K562 (cell line): ENCODE results near the gene ZNF687. TPM values are rescaled to one million over a fixed set of nuclear protein-coding genes. Genes with fewer than 3 reads are reported as not detected.

Experiments
- CEBPB ChIP-seq: fragments of 450-650 bp; IDR thresholded peaks from 2 replicates; pipeline ENCODE4 v1.6.1; 2016; ENCODE audit warnings: missing genetic modification characterization, missing compliant biosample characterization
- HMG20B ChIP-seq: fragments of 250-450 bp; sonication (Bioruptor Pico); IDR thresholded peaks from 2 replicates; pipeline ENCODE4 v1.5.0; 2021; ENCODE audit warnings: mild to moderate bottlenecking
- ID3 ChIP-seq, 2 experiments: fragments of 250-450 bp in 1 of 2; fragments of 450-650 bp in 1 of 2; sonication (Bioruptor Pico) in 1 of 2; IDR thresholded peaks; 2 replicates each; pipeline versions ENCODE4 v1.6.1 to v1.8.0; 2016 to 2021; ENCODE audit warnings: mild to moderate bottlenecking in 2 of 2, moderate library complexity in 2 of 2, missing compliant biosample characterization in 1 of 2, missing genetic modification characterization in 1 of 2
- KLF13 ChIP-seq: fragments of 450-650 bp; IDR thresholded peaks from 2 replicates; pipeline ENCODE4 v1.6.1; 2016; ENCODE audit warnings: missing genetic modification characterization, low read depth, mild to moderate bottlenecking, missing compliant biosample characterization, moderate library complexity, borderline replicate concordance
- NR2C2 ChIP-seq, 2 experiments: fragments of 200-800 bp in 1 of 2; sonication (Bioruptor generic) in 1 of 2; sonication (generic) in 1 of 2; formaldehyde crosslinking in 1 of 2; IDR thresholded peaks; 2 replicates each; pipeline versions ENCODE4 v1.6.1 to v1.8.0; 2016 to 2022; ENCODE audit warnings: mild to moderate bottlenecking in 1 of 2, missing compliant biosample characterization in 1 of 2, missing genetic modification characterization in 1 of 2, missing genetic modification reagents in 1 of 2
- PATZ1 ChIP-seq: fragments of 250-450 bp; sonication (Bioruptor Pico); IDR thresholded peaks from 2 replicates; pipeline ENCODE4 v1.5.0; 2020; ENCODE audit warnings: mild to moderate bottlenecking, borderline replicate concordance
- RHOXF2B ChIP-seq: fragments of 250-450 bp; sonication (Bioruptor Pico); conservative IDR thresholded peaks from 2 replicates; pipeline ENCODE4 v1.5.1; 2021
- SIX5 ChIP-seq, 2 experiments: IDR thresholded peaks; 2 replicates each; pipeline ENCODE4 v1.6.1; 2011; ENCODE audit warnings: low read length in 2 of 2, borderline replicate concordance in 1 of 2, low read depth in 1 of 2, mild to moderate bottlenecking in 1 of 2, moderate library complexity in 1 of 2; ENCODE audit not compliant: insufficient read depth in 1 of 2
- SMAD1 ChIP-seq: fragments of 150-350 bp; IDR thresholded peaks from 2 replicates; pipeline ENCODE4 v1.6.1; 2014; ENCODE audit warnings: low read length, low read depth; ENCODE audit not compliant: partially characterized antibody
- ZNF280A ChIP-seq: fragments of 450-650 bp; IDR thresholded peaks from 2 replicates; pipeline ENCODE4 v1.6.1; 2018; ENCODE audit warnings: mild to moderate bottlenecking, low read depth; ENCODE audit not compliant: partially characterized antibody
- ZNF324 ChIP-seq: fragments of 250-450 bp; sonication (Bioruptor Pico); IDR thresholded peaks from 2 replicates; pipeline ENCODE4 v1.4.0; 2020; ENCODE audit warnings: mild to moderate bottlenecking
- polyA plus RNA-seq, 8 experiments: library from polyadenylated mRNA; depleted of rRNA in 4 of 8; stranded (reverse) in 5 of 8; unstranded in 3 of 8; fragments of >200 nt; fragmentation: Nextera tagmentation in 2 of 8; fragmentation: Illumina TruSeq in 1 of 8; extraction: Ambion mirVana in 2 of 8; extraction: Trizol in 1 of 8; gene quantifications; 2 replicates each; pipeline versions ENCODE4 v1.2.1 to v1.2.3, GENCODE V29; 2011 to 2014; ENCODE audit warnings: inconsistent platforms in 1 of 8, missing spikeins in 1 of 8
- total RNA-seq, 7 experiments: library from RNA; depleted of rRNA in 6 of 7; stranded (reverse); fragments of >200 nt in 6 of 7; fragmentation: Illumina TruSeq in 2 of 7; extraction: Trizol in 2 of 7; gene quantifications; 2 replicates each; pipeline versions ENCODE4 v1.2.1 to v1.2.3, GENCODE V29; 2011 to 2021; ENCODE audit warnings: low replicate concordance in 1 of 7

Gene ZNF687
- total and polyA plus RNA-seq, 9 of the 15 experiments (the other 6 are each of a cell fraction or from before 2014, with no cell fraction given): 0.13 to 26.4 (median 10.6) TPM

- TF ChIP-seq NR2C2 (CRISPR knock-in tag; IDR thresholded peaks at IDR 0.05) (no peak), NR2C2 (tag; IDR thresholded peaks at IDR 0.05) (peak; percentile 56; the same call in 1 of the 2 replicates), HMG20B (CRISPR knock-in tag) (no peak), ID3 (CRISPR knock-in tag; IDR thresholded peaks at IDR 0.05) (no peak), ID3 (tag; IDR thresholded peaks at IDR 0.05) (0 out of 2 replicates have a peak, but pooled peaks have one; percentile 20), PATZ1 (CRISPR knock-in tag) (no peak), KLF13 (tag) (no peak), SIX5 (IDR thresholded peaks at IDR 0.05; ENCODE audit: borderline replicate concordance in 1 of 2, insufficient read depth in 1 of 2, low read depth in 1 of 2, low read length in 2 of 2) (no peak), RHOXF2B (CRISPR knock-in tag) (no peak), CEBPB (peak; percentile 59), ZNF324 (CRISPR knock-in tag) (no peak), ZNF280A (no peak), SMAD1 (no peak)
Observed at GRCh38 chr1:151277249-151277648, 4.8 kb upstream of the ZNF687 start (continued).
